ENCODE measurements around the gene RET. TPM values are rescaled to one million over a fixed set of nuclear protein-coding genes. Genes with fewer than 3 reads are reported as not detected.

The RET gene
- total RNA-seq, 1 experiment from 2014 or later, result under 0.01 TPM

GRCh38 chr10:43044448-43044921 lies 32.4 kb upstream of the RET start:
- DNase-seq (ENCODE audit: low read depth), result no peak

- DNase-seq (ENCODE audit: low read depth), result no peak
Observed at GRCh38 chr10:43044961-43045621, 31.8 kb upstream of the RET start.

DNA sequence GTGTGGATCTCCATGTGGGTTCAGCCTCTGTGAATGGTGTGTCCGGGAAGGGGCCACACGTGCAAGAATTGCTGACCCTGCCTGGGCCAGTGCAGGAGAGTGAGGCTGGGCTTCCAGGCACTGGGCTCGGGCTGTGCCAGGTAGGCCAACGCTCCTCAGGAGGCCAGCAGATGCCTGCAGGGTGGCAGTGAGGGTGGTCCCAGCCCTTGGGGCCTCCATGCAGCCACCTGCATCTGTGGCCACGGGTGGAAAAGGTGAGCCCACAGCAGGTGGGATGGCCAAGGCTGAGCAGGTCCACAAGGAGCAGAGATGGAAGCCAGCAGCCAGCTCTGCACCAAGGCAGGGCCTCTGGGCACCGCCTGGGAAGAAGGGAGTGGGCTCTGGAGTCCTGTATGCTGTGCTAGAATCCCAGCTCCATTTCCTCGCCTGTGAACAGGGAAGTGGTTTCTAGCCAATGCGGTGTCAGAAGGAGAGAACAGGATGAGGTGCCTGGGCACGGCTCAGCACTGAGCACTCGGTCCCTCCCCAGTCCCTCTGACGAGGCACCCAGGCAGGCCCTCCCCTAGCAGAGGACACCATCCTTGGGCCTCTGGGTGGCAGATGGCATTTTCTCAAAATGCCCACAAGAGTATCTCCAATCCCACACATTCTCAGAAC lies 31.1 kb upstream of the RET start:
- DNase-seq (ENCODE audit: low read depth), result no peak

- DNase-seq (ENCODE audit: low read depth), result no peak
Observed at GRCh38 chr10:43046288-43046991, 30.4 kb upstream of the RET start.

- DNase-seq (ENCODE audit: low read depth), result no peak
Observed at GRCh38 chr10:43047288-43047970, 29.4 kb upstream of the RET start.

DNA sequence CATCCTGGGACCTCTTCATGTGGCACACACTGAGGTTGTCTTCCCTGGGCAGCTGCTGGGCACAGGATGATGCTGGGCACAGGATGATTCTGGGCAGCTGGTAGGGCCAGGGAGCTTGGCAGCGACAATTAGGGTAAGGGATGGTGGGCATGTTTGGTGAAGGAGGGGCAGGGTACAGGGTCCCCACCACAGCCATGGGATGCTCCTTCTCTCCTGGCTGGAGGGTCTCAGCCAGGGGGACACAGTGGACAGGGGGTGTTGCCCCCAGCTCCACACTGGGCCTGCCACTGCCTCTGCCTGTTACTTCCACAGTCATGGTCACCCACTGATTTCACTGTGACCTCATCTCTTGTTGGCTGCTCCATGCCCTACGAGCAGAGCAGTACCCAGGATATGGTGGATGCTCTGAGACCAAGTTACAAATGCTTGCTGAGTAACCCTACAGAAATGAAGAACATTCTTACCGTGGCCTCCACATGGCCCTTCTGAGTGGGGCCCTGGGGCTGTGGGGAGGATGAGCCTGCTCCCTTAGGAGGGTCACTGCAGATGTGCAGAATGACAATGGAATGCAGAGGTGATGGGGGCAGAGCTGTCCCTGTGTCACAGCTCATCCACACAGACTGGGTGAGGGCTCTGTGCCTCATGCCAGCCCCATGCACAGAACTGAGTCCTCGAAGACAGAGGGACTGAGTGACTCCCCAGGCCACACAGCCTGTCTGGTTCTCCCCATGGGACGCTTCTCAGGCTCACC lies 28.4 kb upstream of the RET start:
- no peak for DNase-seq (ENCODE audit: low read depth)

GRCh38 chr10:43049081-43049551 lies 27.8 kb upstream of the RET start:
- DNase-seq (ENCODE audit: low read depth), result no peak

DNA sequence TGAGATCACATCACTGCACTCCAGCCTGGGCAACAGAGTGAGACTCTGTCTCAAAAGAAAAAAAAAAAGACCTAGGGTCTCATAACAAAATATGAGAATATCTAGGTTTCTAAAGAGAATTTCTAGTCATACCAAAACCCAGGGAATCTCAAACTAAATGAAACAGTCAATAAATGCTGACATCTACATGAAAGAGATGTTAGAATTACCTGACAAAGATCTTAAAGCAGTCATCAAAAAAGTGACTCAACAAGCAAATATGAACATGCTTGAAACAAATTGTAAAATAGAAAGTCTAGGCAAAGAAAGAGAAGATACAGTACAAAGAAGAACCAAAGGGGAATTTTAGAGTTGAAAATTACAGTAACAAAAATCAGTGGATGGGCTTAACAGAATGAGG lies 26.9 kb upstream of the RET start:
- no peak for DNase-seq (ENCODE audit: low read depth)

GRCh38 chr10:43053825-43054224 lies 23.0 kb upstream of the RET start:
- DNase-seq (ENCODE audit: low read depth), result no peak

DNA sequence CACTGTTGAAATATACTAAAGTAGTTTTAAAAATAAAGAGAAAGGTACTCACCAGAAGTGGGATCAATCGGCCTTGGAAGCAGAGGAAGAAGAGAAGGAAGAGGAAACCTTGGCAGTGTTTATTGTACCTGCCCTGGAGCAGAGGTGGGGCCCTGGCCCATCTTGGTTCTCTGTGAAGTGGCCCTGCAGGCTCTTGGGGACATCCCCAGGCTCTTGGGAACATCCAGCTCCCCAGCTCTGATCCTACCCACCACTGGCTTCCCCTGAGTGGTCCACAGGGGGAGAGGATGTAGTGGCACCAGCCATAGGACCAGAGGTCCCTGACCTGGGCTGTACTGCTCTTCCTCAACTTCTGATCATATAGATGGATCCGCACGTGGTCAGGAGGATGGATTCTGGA lies 22.3 kb upstream of the RET start:
- DNase-seq (ENCODE audit: low read depth), result no peak

GRCh38 chr10:43055217-43055616 lies 21.7 kb upstream of the RET start:
- DNase-seq (ENCODE audit: low read depth), result no peak

DNA sequence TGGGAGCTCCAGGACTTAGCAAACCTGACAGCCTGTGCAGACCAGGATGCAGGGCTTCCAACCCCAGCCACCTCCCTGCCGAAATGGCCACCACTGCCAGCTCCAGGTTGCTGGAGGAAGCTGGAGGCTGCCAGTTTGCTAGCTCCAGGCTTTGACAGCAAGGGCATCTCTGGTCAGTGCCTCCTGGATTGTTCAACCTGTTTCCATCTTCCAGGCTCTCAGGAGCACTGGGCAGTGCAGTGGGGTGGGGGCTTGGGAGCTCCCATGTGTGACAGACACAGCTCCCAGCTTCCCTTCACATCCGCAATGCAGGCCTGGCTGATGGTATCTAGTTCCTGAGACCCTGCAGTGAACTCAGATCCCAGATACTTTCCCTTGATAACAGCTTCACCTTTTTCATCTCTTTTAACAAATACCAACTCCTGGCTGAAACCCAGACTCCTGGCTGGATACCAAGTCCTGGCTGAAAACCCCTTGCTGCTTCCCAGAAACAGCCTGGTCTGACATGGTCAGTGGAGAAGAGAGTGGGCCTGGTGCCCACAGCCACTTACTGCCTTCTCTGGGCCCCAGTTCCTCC lies 20.8 kb upstream of the RET start:
- no peak for DNase-seq (ENCODE audit: low read depth)

DNA sequence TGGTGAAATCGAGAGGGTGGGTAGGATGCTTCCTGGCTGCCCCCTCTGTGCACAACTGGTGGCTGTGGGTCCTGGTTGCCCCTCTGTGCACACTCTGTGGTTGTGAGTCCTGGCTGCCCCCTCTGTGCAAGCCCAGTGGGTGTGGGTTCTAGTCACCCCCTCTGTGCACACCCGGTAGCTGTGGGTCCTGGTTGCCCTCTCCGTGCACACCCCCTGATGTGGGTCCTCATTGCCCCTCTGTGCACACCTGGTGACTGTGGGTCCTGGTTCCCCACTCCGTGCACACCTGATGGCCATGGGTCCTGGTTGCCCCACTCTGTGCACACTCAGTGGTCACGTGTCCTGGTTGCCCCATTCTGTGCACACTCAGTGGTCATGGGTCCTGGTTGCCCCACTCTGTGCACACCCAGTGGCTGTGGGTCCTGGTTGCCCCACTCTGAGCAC lies 20.3 kb upstream of the RET start:
- DNase-seq (ENCODE audit: low read depth), result no peak

- DNase-seq (ENCODE audit: low read depth), result no peak
Observed at GRCh38 chr10:43057231-43057711, 19.6 kb upstream of the RET start.

DNA sequence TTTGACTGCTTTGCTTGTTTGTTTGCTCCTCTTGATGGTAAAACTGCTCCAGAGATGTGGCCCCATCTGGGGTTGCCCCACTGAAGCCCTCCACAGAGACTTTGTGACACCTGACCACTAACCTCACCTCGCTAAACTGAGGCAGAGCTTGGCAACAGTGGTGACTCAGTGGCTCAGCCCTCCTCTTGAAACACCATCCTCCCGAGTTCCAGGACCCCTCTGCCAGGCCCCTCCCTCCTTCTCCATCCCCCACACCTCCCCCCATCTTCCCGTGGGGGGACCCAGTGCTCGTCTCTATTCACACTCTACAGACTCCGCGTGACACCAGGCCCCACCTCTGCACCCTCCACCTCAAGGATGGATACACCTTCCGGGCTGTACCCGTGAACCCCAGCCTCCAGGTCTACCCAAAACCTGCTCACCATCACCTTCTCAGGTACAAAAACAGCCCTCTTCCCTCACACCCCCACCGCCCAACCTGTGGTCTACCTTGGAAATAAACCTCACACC lies 19.0 kb upstream of the RET start:
- DNase-seq (ENCODE audit: low read depth), result no peak

DNA sequence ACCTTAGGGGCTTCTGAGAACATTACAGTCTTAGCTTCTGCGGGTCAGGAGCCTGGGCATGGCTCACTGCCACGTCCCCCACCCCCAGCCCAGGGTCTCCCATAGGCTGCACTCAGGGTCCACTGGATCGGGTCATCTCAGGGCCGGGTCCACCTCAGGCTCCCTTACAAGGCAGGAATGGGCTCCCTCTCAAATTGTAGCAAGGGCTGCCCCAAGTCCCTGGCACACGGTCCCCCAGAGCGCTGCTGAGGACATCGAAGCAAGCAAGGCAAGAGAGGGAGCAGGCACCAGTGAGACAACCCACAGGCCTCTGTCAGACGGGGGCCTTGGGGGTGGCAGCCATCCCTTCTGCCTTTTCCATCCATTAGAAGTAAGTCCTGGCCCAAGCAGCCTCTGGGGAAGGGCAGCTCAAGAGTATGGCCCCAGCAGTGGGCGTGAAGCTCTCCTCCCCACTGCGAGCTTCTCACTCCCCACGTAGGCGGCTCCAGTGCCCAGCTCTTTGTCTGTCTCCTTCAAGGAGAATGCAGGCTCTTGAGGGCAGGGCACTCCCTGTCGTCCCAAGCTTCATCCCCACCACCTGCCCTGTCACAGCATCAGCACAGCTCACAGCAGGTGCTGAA lies 18.0 kb upstream of the RET start:
- no peak for DNase-seq (ENCODE audit: low read depth)

GRCh38 chr10:43059336-43059720 lies 17.5 kb upstream of the RET start:
- no peak for DNase-seq (ENCODE audit: low read depth)

DNA sequence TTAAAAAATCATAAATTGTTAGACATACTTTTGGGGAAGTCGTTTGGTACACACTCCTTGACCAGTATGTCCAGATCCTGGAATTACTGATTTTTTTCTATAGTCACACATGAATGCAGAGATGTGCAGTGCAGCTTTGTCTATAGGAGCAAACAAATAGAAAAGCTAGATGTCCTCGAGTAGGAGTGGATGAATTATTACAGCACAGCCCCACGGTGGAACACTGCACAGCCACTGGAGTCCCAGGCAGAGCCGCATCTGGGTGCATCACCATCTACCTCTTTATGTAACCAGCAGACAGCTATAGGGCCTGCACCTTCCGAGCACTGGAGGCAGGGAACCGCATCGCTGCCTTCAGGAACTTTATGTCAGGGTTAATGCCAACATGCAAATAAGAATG lies 17.0 kb upstream of the RET start:
- DNase-seq (ENCODE audit: low read depth), result no peak

GRCh38 chr10:43060291-43060690 lies 16.6 kb upstream of the RET start:
- DNase-seq (ENCODE audit: low read depth), result no peak

- no peak for DNase-seq (ENCODE audit: low read depth)
Observed at GRCh38 chr10:43061331-43061730, 15.5 kb upstream of the RET start.
